ENCODE results near the gene LDAF1.
"Not testable (repeated sequence)": the region's sequence is repeated elsewhere in the genome, so short reads cannot be mapped to it uniquely, and the experiment has no call there.

GRCh38 chr16:21115551-21115950 lies 42.9 kb upstream of the LDAF1 start:
- TF ChIP-seq POLR2A (IDR thresholded peaks at IDR 0.05); CTCF (IDR thresholded peaks at IDR 0.05 in 8 of 11, conservative IDR thresholded peaks at IDR 0.05 in 3 of 11): not testable (repeated sequence)

All from spleen (tissue), 7 donors.